ENCODE data around the gene GDPD5.

DNA sequence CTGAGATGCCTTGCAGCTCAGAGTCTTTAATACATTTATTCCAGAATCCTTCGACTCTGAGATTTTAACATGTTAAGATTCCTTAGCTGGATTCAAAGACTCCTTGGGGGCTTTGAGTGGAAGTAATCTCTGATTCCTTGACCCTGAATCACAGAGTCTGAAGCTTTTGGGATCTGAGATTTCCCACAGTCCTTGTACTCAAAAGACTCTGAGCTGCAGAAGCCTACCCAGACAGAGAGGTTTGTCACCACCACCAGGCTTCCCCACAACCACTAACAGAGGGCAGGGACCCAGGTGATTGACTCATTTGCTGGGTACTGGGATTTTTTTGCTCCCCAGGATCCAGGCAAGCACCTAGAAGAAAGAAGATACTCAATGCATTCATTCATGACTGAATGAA lies 34.9 kb upstream of the GDPD5 start:
- TF ChIP-seq, protein P1, sequence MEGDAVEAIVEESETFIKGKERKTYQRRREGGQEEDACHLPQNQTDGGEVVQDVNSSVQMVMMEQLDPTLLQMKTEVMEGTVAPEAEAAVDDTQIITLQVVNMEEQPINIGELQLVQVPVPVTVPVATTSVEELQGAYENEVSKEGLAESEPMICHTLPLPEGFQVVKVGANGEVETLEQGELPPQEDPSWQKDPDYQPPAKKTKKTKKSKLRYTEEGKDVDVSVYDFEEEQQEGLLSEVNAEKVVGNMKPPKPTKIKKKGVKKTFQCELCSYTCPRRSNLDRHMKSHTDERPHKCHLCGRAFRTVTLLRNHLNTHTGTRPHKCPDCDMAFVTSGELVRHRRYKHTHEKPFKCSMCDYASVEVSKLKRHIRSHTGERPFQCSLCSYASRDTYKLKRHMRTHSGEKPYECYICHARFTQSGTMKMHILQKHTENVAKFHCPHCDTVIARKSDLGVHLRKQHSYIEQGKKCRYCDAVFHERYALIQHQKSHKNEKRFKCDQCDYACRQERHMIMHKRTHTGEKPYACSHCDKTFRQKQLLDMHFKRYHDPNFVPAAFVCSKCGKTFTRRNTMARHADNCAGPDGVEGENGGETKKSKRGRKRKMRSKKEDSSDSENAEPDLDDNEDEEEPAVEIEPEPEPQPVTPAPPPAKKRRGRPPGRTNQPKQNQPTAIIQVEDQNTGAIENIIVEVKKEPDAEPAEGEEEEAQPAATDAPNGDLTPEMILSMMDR (conservative IDR thresholded peaks at IDR 0.05), result no peak
- no peak for TF ChIP-seq ZFX (IDR thresholded peaks at IDR 0.05)

Data from C4-2B (cell line).